ENCODE results near the gene TUT4.

Gene TUT4

DNA sequence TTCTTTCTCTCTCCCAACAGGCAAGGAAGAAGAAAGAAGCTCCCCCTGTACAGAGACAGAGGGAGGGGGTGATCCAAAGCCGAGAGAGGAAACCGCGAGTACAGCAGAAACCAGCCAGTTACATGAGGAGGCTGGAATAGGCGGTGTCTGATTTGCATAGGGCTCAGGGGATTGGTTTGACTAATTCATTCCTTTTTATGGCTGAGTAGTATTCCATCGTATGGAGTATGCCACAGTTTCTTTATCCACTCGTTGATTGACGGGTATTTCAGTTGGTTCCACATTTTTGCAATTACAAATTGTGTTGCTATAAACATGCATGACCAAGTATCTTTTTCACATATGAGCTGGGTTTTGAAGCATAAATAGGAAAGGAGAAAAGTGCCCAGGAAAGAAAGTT is 45.8 kb upstream of the TUT4 start:
- H2AFZ ChIP-seq (ENCODE audit: low read depth, low read length, severe bottlenecking): no peak overlapping the region
- H3K27ac ChIP-seq (ENCODE audit: low read depth, low read length): no peak overlapping the region
- TF ChIP-seq, protein P1, sequence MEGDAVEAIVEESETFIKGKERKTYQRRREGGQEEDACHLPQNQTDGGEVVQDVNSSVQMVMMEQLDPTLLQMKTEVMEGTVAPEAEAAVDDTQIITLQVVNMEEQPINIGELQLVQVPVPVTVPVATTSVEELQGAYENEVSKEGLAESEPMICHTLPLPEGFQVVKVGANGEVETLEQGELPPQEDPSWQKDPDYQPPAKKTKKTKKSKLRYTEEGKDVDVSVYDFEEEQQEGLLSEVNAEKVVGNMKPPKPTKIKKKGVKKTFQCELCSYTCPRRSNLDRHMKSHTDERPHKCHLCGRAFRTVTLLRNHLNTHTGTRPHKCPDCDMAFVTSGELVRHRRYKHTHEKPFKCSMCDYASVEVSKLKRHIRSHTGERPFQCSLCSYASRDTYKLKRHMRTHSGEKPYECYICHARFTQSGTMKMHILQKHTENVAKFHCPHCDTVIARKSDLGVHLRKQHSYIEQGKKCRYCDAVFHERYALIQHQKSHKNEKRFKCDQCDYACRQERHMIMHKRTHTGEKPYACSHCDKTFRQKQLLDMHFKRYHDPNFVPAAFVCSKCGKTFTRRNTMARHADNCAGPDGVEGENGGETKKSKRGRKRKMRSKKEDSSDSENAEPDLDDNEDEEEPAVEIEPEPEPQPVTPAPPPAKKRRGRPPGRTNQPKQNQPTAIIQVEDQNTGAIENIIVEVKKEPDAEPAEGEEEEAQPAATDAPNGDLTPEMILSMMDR (IDR thresholded peaks at IDR 0.05; ENCODE audit: insufficient read depth, low read length, poor library complexity, severe bottlenecking): no peak
- TF ChIP-seq EZH2phosphoT487 (conservative IDR thresholded peaks at IDR 0.05; ENCODE audit: low read length): no peak
- H3F3A ChIP-seq (ENCODE audit: insufficient read depth): peaks cover 4% of the 10 kb centered on the region
- H3K9ac ChIP-seq (ENCODE audit: low read length): no peak overlapping the region
- peaks cover 1% of the 10 kb centered on the region; the same call in 1 of the 2 replicates for H3K79me2 ChIP-seq (ENCODE audit: insufficient read depth, low read length)
- no peaks in the 10 kb centered on the region for H3K9me3 ChIP-seq (ENCODE audit: insufficient read depth, low read length)
- H3K27me3 ChIP-seq (ENCODE audit: low read length): no peaks in the 10 kb centered on the region
- H3K9me2 ChIP-seq (replicated peaks; ENCODE audit: insufficient read depth, low read length): no peaks in the 10 kb centered on the region
- no peak overlapping the region for H3K4me2 ChIP-seq (ENCODE audit: low read depth, low read length, poor library complexity, severe bottlenecking)
- no peaks in the 10 kb centered on the region for H4K20me1 ChIP-seq (ENCODE audit: low read depth, low read length)
- no peaks in the 10 kb centered on the region for H3K36me3 ChIP-seq (ENCODE audit: low read length)
- H3K4me3 ChIP-seq (ENCODE audit: insufficient read depth, low read length, poor library complexity, severe bottlenecking): no peak overlapping the region

DNA sequence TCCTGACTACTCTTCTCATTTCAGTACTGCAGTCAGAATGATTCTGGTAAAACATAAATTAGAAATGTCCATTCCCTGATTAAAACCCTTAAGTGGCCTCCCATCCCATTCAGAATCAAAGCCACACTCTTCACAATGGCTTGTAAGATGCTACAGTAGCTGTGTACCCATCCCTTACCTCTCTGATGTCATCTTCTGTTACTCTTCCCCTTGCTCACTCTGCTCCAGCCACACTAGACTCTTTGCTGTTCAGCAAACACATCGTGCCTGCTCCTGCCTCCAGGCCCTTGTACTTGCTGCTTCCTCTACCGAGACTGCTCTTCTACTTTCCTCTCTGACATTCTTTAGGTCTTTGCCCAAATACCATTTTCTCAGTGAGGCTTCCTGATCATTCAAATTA is 45.0 kb upstream of the TUT4 start:
- H3K9me2 ChIP-seq (replicated peaks; ENCODE audit: insufficient read depth, low read length): no peaks in the 10 kb centered on the region
- no peak overlapping the region for H2AFZ ChIP-seq (ENCODE audit: low read depth, low read length, severe bottlenecking)
- no peaks in the 10 kb centered on the region for H3K36me3 ChIP-seq (ENCODE audit: low read length)
- no peaks in the 10 kb centered on the region for H3K27me3 ChIP-seq (ENCODE audit: low read length)
- H3K9me3 ChIP-seq (ENCODE audit: insufficient read depth, low read length): no peaks in the 10 kb centered on the region
- TF ChIP-seq, protein P1 (IDR thresholded peaks at IDR 0.05; ENCODE audit: insufficient read depth, low read length, poor library complexity, severe bottlenecking): no peak
- TF ChIP-seq EZH2phosphoT487 (conservative IDR thresholded peaks at IDR 0.05; ENCODE audit: low read length): no peak
- no peak overlapping the region for H3K4me2 ChIP-seq (ENCODE audit: low read depth, low read length, poor library complexity, severe bottlenecking)
- H4K20me1 ChIP-seq (ENCODE audit: low read depth, low read length): no peaks in the 10 kb centered on the region
- peaks cover 9% of the 10 kb centered on the region for H3F3A ChIP-seq (ENCODE audit: insufficient read depth)
- no peak overlapping the region for H3K4me3 ChIP-seq (ENCODE audit: insufficient read depth, low read length, poor library complexity, severe bottlenecking)
- H3K9ac ChIP-seq (ENCODE audit: low read length): no peak overlapping the region
- H3K79me2 ChIP-seq (ENCODE audit: insufficient read depth, low read length): no peaks in the 10 kb centered on the region
- no peak overlapping the region for H3K27ac ChIP-seq (ENCODE audit: low read depth, low read length)

DNA sequence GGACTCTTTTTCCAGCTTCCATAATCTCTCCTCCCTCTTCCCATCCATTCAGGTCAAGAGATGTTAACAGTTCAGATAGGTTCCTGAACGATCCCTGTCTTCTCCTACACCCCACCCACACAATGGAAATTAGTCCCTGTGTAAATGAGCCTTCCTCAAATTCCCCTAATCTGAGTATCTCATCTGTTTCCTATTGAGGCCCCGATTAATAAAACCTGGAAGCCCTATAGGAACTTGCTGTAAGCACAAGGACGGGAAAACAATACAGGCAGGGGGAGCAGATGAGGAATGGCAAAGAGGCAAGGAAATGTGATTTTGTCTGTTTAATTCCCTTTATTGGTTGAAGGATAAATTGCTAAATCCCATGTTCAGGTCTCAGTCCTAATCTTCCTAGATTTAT is 42.2 kb upstream of the TUT4 start:
- Histone ChIP-seq H2AFZ (ENCODE audit: low read depth, low read length, severe bottlenecking) (no peak overlapping the region), H3K9me3 (ENCODE audit: insufficient read depth, low read length) (no peaks in the 10 kb centered on the region), H3K9ac (ENCODE audit: low read length) (no peak overlapping the region), H3K79me2 (ENCODE audit: insufficient read depth, low read length) (no peaks in the 10 kb centered on the region), H3K36me3 (ENCODE audit: low read length) (no peaks in the 10 kb centered on the region), H3K4me3 (ENCODE audit: insufficient read depth, low read length, poor library complexity, severe bottlenecking) (no peak overlapping the region), H3K9me2 (replicated peaks; ENCODE audit: insufficient read depth, low read length) (no peaks in the 10 kb centered on the region), H3K4me2 (ENCODE audit: low read depth, low read length, poor library complexity, severe bottlenecking) (no peak overlapping the region), H3K27ac (ENCODE audit: low read depth, low read length) (no peak overlapping the region), H4K20me1 (ENCODE audit: low read depth, low read length) (no peaks in the 10 kb centered on the region), H3F3A (ENCODE audit: insufficient read depth) (peaks cover 15% of the 10 kb centered on the region), H3K27me3 (ENCODE audit: low read length) (no peaks in the 10 kb centered on the region)
- TF ChIP-seq EZH2phosphoT487 (conservative IDR thresholded peaks at IDR 0.05; ENCODE audit: low read length): no peak
- TF ChIP-seq, protein P1 (IDR thresholded peaks at IDR 0.05; ENCODE audit: insufficient read depth, low read length, poor library complexity, severe bottlenecking): no peak

All from SU-DHL-6 (cell line).